ENCODE data around the gene CCDC63. TPM values are rescaled to one million over a fixed set of nuclear protein-coding genes. Genes with fewer than 3 reads are reported as not detected.

The CCDC63 gene
- total RNA-seq, 1 donor from 2014 or later, result not detected

GRCh38 chr12:110874781-110875180, 28.0 kb downstream of the CCDC63 start:
- FAIRE-seq (no peak), DNase-seq (ENCODE audit: low spot score in 2 of 2) (no peak)

GRCh38 chr12:110880651-110881050, 33.9 kb downstream of the CCDC63 start:
- no peak for FAIRE-seq
- no peak for DNase-seq (ENCODE audit: low spot score in 2 of 2)

GRCh38 chr12:110883251-110883650, 36.5 kb downstream of the CCDC63 start:
- DNase-seq (ENCODE audit: low spot score in 2 of 2) (no peak), FAIRE-seq (no peak)

GRCh38 chr12:110885152-110885840, 38.5 kb downstream of the CCDC63 start:
- FAIRE-seq (no peak), DNase-seq (ENCODE audit: low spot score in 2 of 2) (no peak)

GRCh38 chr12:110888256-110888991, 41.6 kb downstream of the CCDC63 start:
- no peak for FAIRE-seq
- no peak for DNase-seq (ENCODE audit: low spot score in 2 of 2)

GRCh38 chr12:110889361-110889760, 42.6 kb downstream of the CCDC63 start:
- DNase-seq (ENCODE audit: low spot score in 2 of 2), result no peak
- no peak for FAIRE-seq

GRCh38 chr12:110893956-110894355, 47.2 kb downstream of the CCDC63 start:
- FAIRE-seq, result no peak
- no peak for DNase-seq (ENCODE audit: low spot score in 2 of 2)

GRCh38 chr12:110896559-110896958, 49.8 kb downstream of the CCDC63 start:
- FAIRE-seq (no peak), DNase-seq (ENCODE audit: low spot score in 2 of 2) (no peak)

GRCh38 chr12:110901401-110901800, 54.6 kb downstream of the CCDC63 start:
- FAIRE-seq (no peak), DNase-seq (ENCODE audit: low spot score in 2 of 2) (no peak)

GRCh38 chr12:110903511-110903910, 56.7 kb downstream of the CCDC63 start:
- no peak for DNase-seq (ENCODE audit: low spot score in 2 of 2)
- FAIRE-seq, result no peak

- FAIRE-seq, result no peak
- no peak for DNase-seq (ENCODE audit: low spot score in 2 of 2)
These were observed 59.3 kb downstream of the CCDC63 start for GRCh38 chr12:110906083-110906482.

GRCh38 chr12:110906516-110906915, 59.7 kb downstream of the CCDC63 start:
- no peak for FAIRE-seq
- DNase-seq (ENCODE audit: low spot score in 2 of 2), result no peak

- FAIRE-seq, result no peak
- DNase-seq (ENCODE audit: low spot score in 2 of 2), result no peak
These were observed 60.2 kb downstream of the CCDC63 start for GRCh38 chr12:110906985-110907384.

- DNase-seq (ENCODE audit: low spot score in 2 of 2), result no peak
- FAIRE-seq, result no peak
These were observed 60.8 kb downstream of the CCDC63 start for GRCh38 chr12:110907583-110907982.

GRCh38 chr12:110908377-110909152, 61.8 kb downstream of the CCDC63 start:
- DNase-seq (ENCODE audit: low spot score in 2 of 2) (no peak), FAIRE-seq (no peak)

GRCh38 chr12:110912263-110912662, 65.5 kb downstream of the CCDC63 start:
- FAIRE-seq (no peak), DNase-seq (ENCODE audit: low spot score in 2 of 2) (no peak)

GRCh38 chr12:110913119-110914056, 66.6 kb downstream of the CCDC63 start:
- no peak for DNase-seq (ENCODE audit: low spot score in 2 of 2)
- no peak for FAIRE-seq

- DNase-seq (ENCODE audit: low spot score in 2 of 2), result no peak
These were observed 69.6 kb downstream of the CCDC63 start for GRCh38 chr12:110916295-110916875.

GRCh38 chr12:110917467-110917866, 70.7 kb downstream of the CCDC63 start:
- DNase-seq (ENCODE audit: low spot score in 2 of 2), result no peak
- FAIRE-seq, result no peak

More at GRCh38 chr12:110916295-110916875, 69.6 kb downstream of the CCDC63 start:
- no peak for FAIRE-seq

GRCh38 chr12:110917961-110918360, 71.2 kb downstream of the CCDC63 start:
- DNase-seq (ENCODE audit: low spot score in 2 of 2) (no peak), FAIRE-seq (no peak)
